Measurements from ENCODE around the gene DPH3. TPM values are rescaled to one million over a fixed set of nuclear protein-coding genes. Genes with fewer than 3 reads are reported as not detected.

DPH3 gene
- total RNA-seq, 3 donors from 2014 or later, result 20.0 to 26.4 (median 21.0) TPM

GRCh38 chr3:16254916-16255315, 9.8 kb downstream of the DPH3 start:
- Histone ChIP-seq H3K4me1 (ENCODE audit: low read depth) (peaks cover 3% of the 10 kb centered on the region), H3K4me3 (no peak overlapping the region), H3K36me3 (ENCODE audit: low read depth) (no peaks in the 10 kb centered on the region), H3K9me3 (no peaks in the 10 kb centered on the region)
- no peak for DNase-seq
- ATAC-seq, result no peak
- TF ChIP-seq, protein P1, sequence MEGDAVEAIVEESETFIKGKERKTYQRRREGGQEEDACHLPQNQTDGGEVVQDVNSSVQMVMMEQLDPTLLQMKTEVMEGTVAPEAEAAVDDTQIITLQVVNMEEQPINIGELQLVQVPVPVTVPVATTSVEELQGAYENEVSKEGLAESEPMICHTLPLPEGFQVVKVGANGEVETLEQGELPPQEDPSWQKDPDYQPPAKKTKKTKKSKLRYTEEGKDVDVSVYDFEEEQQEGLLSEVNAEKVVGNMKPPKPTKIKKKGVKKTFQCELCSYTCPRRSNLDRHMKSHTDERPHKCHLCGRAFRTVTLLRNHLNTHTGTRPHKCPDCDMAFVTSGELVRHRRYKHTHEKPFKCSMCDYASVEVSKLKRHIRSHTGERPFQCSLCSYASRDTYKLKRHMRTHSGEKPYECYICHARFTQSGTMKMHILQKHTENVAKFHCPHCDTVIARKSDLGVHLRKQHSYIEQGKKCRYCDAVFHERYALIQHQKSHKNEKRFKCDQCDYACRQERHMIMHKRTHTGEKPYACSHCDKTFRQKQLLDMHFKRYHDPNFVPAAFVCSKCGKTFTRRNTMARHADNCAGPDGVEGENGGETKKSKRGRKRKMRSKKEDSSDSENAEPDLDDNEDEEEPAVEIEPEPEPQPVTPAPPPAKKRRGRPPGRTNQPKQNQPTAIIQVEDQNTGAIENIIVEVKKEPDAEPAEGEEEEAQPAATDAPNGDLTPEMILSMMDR (IDR thresholded peaks at IDR 0.05), result no peak
- intact Hi-C loops (cut with DNase I, micrococcal nuclease), result no loop called here

- no peaks in the 10 kb centered on the region for H3K9me3 ChIP-seq
- DNase-seq, result peak in 1 of 3 donors; percentile 18
- intact Hi-C loops (cut with DNase I, micrococcal nuclease), result no loop called here
- TF ChIP-seq, protein P1 (IDR thresholded peaks at IDR 0.05), result no peak
- ATAC-seq, result peak; percentile 21
- no peaks in the 10 kb centered on the region for H3K36me3 ChIP-seq (ENCODE audit: low read depth)
- H3K4me1 ChIP-seq (ENCODE audit: low read depth), result peaks cover 3% of the 10 kb centered on the region
- H3K4me3 ChIP-seq, result no peak overlapping the region
Observed at GRCh38 chr3:16253601-16254000, 11.1 kb downstream of the DPH3 start.

GRCh38 chr3:16252988-16253387, 11.8 kb downstream of the DPH3 start:
- DNase-seq (no peak), ATAC-seq (no peak)
- no peaks in the 10 kb centered on the region for H3K9me3 ChIP-seq
- no peaks in the 10 kb centered on the region for H3K36me3 ChIP-seq (ENCODE audit: low read depth)
- H3K4me1 ChIP-seq (ENCODE audit: low read depth), result peaks cover 3% of the 10 kb centered on the region
- TF ChIP-seq, protein P1 (IDR thresholded peaks at IDR 0.05), result no peak
- H3K4me3 ChIP-seq, result no peak overlapping the region
- intact Hi-C loops (cut with DNase I, micrococcal nuclease), result no loop called here

GRCh38 chr3:16252243-16252978, 12.3 kb downstream of the DPH3 start:
- DNase-seq (peak in 1 of 3 donors; percentile 45), ATAC-seq (peak; percentile 75)
- TF ChIP-seq, protein P1 (IDR thresholded peaks at IDR 0.05), result no peak
- H3K4me1 ChIP-seq (ENCODE audit: low read depth), result peaks cover 3% of the 10 kb centered on the region
- intact Hi-C loops (cut with DNase I, micrococcal nuclease), result no loop called here
- H3K4me3 ChIP-seq, result no peak overlapping the region
- no peaks in the 10 kb centered on the region for H3K9me3 ChIP-seq
- H3K36me3 ChIP-seq (ENCODE audit: low read depth), result no peaks in the 10 kb centered on the region

GRCh38 chr3:16251316-16252085, 13.2 kb downstream of the DPH3 start:
- no peaks in the 10 kb centered on the region for H3K36me3 ChIP-seq (ENCODE audit: low read depth)
- H3K9me3 ChIP-seq, result no peaks in the 10 kb centered on the region
- TF ChIP-seq, protein P1 (IDR thresholded peaks at IDR 0.05), result no peak
- ATAC-seq, result no peak
- no peak for DNase-seq
- intact Hi-C loops (cut with DNase I, micrococcal nuclease), result no loop called here
- H3K4me3 ChIP-seq, result no peak overlapping the region
- H3K4me1 ChIP-seq (ENCODE audit: low read depth), result peaks cover 3% of the 10 kb centered on the region
